Chondrocyte (in vitro differentiated cells): ENCODE data around the gene MAP3K19. TPM values are rescaled to one million over a fixed set of nuclear protein-coding genes. Genes with fewer than 3 reads are reported as not detected.

Source experiments
- DNase-seq: peaks from one replicate; pipeline ENCODE4 v3.0.0; 2021; ENCODE audit warnings: mixed read lengths, low spot score
- H3K27ac Mint-ChIP-seq: one replicate; pipeline ENCODE4 v1.8.0; 2021; ENCODE audit warnings: mild to moderate bottlenecking, moderate library complexity, mixed read lengths; ENCODE audit not compliant: unreplicated experiment
- H3K27me3 Mint-ChIP-seq: 2 replicates; pipeline ENCODE4 v1.8.0; 2021; ENCODE audit warnings: low read depth, mixed read lengths
- H3K36me3 Mint-ChIP-seq: 2 replicates; pipeline ENCODE4 v1.8.0; 2021; ENCODE audit warnings: low read depth, mixed read lengths
- H3K4me1 Mint-ChIP-seq: 2 replicates; pipeline ENCODE4 v1.8.0; 2021; ENCODE audit warnings: low read depth, mild to moderate bottlenecking, mixed read lengths
- H3K4me3 Mint-ChIP-seq: one replicate; pipeline ENCODE4 v1.8.0; 2021; ENCODE audit warnings: mild to moderate bottlenecking, moderate library complexity, mixed read lengths; ENCODE audit not compliant: unreplicated experiment
- H3K9me3 Mint-ChIP-seq: 2 replicates; pipeline ENCODE4 v1.8.0; 2021; ENCODE audit warnings: low read depth, mixed read lengths
- total RNA-seq: library from RNA; stranded (reverse); gene quantifications from 3 replicates; pipeline ENCODE4 v1.2.1, GENCODE V29; 2021
- TF ChIP-seq, protein P1 (sequence below): fragments of 200-600 bp; sonication (generic); IDR thresholded peaks from 2 replicates; pipeline ENCODE4 v1.5.0; 2021; ENCODE audit warnings: antibody characterized with exemption, mild to moderate bottlenecking, moderate library complexity

Gene MAP3K19
- total RNA-seq, 1 donor from 2014 or later, result not detected

DNA sequence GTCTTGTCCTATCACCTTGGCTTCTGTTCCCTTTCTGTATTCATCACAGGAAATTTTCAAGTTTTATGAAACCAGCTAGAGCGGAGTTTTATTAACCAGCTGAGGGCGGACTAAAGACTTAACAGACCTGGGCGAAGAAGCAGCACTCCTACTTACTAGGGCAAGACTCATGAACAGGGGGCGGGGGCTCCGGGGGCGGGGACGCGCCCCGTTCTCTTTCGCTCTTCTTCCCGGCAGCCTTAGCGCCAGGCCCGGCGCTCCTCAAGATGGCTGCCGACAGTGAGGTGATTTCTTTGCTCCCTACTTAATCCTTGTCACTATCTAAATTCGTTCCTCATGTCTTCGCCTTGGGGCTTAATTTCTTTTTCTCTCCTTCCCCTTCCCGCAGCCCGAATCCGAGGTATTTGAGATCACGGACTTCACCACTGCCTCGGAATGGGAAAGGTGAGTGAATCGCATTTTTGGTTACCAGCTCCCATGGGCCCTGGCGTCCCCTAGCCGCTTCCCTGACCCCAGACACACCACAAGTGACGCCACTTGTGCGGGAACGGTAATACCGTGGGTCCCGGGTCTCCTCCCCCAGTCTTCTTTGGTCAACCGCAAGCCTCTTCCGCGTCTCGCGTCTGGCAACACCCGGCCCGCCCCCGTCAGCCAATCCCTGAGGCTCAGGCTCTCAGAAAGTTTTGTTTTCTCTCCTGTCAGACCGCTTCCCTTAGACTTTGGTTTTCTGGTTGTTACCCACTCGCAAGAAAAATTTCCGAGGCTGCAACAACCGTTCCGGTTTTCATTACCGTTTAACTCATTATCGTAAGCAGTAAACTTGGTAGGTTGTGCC lies 5.0 kb upstream of the MAP3K19 start, which contains the start of gene RAB3GAP1:
Gene RAB3GAP1, plus strand, starts transcription at position 251 of the 835 bp plus-strand sequence. Its CDS starts 16 bp downstream, at position 267.
- TF ChIP-seq, protein P1, sequence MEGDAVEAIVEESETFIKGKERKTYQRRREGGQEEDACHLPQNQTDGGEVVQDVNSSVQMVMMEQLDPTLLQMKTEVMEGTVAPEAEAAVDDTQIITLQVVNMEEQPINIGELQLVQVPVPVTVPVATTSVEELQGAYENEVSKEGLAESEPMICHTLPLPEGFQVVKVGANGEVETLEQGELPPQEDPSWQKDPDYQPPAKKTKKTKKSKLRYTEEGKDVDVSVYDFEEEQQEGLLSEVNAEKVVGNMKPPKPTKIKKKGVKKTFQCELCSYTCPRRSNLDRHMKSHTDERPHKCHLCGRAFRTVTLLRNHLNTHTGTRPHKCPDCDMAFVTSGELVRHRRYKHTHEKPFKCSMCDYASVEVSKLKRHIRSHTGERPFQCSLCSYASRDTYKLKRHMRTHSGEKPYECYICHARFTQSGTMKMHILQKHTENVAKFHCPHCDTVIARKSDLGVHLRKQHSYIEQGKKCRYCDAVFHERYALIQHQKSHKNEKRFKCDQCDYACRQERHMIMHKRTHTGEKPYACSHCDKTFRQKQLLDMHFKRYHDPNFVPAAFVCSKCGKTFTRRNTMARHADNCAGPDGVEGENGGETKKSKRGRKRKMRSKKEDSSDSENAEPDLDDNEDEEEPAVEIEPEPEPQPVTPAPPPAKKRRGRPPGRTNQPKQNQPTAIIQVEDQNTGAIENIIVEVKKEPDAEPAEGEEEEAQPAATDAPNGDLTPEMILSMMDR, result peak; percentile 31
- DNase-seq, result no peak
- H3K27me3 Mint-ChIP-seq, result no peaks in the 10 kb centered on the region
- peaks cover 1% of the 10 kb centered on the region for H3K36me3 Mint-ChIP-seq
- H3K9me3 Mint-ChIP-seq, result no peaks in the 10 kb centered on the region
- H3K4me3 Mint-ChIP-seq, result peak within 1 kb of the TSS; percentile 90
- H3K4me1 Mint-ChIP-seq, result peaks cover 38% of the 10 kb centered on the region
- H3K27ac Mint-ChIP-seq, result peak within 1 kb of the TSS; percentile 98

DNA sequence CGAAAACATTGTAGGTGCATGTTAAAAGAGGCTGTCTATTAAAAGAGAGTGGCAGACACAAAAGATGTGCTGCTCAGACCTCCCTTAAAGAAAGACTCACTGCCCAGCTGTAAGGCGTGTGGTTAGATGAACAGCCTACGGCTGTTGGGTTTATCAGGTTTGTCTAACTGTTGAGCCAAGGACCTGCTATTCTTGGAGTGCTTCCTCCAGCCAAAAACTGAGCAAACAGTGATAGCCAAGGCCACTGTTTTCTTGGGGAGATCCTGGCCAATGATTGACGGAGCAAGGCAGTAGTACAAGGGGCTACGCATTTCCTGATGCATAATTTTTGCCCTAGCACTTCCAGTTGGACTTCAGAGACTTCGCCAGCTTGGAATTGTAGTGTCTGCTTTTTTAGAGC lies 3.4 kb upstream of the MAP3K19 start:
- Mint-ChIP-seq H3K36me3 (peaks cover 1% of the 10 kb centered on the region), H3K4me1 (peaks cover 29% of the 10 kb centered on the region), H3K4me3 (no peak overlapping the region), H3K9me3 (no peaks in the 10 kb centered on the region), H3K27me3 (peaks cover 5% of the 10 kb centered on the region), H3K27ac (no peak overlapping the region)
- no peak for DNase-seq
- TF ChIP-seq, protein P1, result no peak

DNA sequence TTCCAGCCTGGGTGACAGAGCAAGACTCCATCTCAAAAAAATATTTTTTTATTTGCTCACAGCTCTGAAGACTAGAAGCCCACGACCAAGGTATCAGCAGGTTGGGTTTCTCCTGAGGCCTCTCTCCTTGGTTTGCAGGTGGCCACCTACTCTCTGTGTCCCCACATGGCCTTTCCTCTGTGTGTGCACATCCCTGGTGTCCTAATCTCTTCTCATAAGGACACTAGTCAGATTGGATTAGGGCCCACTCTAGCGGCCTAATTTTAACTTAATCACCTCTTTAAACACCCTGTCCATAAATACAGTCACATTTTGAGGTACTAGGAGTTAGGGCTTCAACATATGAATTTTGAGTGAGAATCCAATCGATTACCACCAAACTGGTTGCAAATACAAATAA lies 2.9 kb upstream of the MAP3K19 start:
- Mint-ChIP-seq H3K36me3 (no peaks in the 10 kb centered on the region), H3K4me3 (no peak overlapping the region), H3K27ac (no peak overlapping the region), H3K27me3 (peaks cover 5% of the 10 kb centered on the region), H3K4me1 (peaks cover 26% of the 10 kb centered on the region), H3K9me3 (no peaks in the 10 kb centered on the region)
- DNase-seq, result no peak
- TF ChIP-seq, protein P1, result no peak

DNA sequence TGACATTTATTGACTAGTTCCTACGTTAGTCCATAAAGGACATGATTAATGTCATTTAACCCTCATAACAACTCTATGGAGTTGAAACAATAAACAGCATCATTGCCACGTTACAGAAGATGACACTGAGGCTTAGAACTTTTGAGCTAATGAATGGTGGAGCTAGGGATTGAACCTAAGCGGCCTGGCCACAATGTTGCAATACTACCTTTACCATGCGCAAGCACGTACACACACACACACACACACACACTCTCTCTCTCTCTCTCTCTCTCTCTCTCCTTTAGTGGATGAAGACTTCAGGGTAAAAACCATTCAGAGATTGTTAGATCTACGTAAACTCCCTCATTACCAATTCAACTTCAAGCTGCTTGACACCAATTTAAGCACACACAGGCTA lies 875 bp upstream of the MAP3K19 start:
- Mint-ChIP-seq H3K27me3 (peaks cover 13% of the 10 kb centered on the region), H3K4me3 (no peak overlapping the region), H3K4me1 (peaks cover 6% of the 10 kb centered on the region), H3K9me3 (no peaks in the 10 kb centered on the region), H3K36me3 (no peaks in the 10 kb centered on the region), H3K27ac (no peak overlapping the region)
- TF ChIP-seq, protein P1, result no peak
- DNase-seq, result no peak

DNA sequence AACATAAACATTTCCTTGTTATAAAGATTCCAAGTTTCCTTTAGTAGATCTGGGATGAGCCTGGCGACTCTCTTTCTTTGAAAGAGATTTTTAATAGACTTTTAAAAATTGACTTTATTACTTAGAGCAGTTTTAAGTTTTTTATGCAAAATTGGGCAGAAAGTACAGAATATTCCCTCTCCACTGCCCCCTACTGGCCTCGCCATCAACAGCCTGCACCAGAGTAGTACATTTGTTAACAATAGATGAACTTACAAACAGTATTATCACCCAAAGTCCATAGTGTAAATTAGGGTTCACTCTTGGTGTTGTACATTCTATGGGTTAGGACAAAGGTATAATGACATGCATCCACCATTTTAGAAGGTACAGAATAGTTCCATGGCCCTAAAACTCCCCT lies 3.9 kb downstream of the MAP3K19 start:
- H3K9me3 Mint-ChIP-seq, result no peaks in the 10 kb centered on the region
- H3K4me3 Mint-ChIP-seq, result no peak overlapping the region
- TF ChIP-seq, protein P1, result peak; percentile 65
- DNase-seq, result no peak
- H3K27me3 Mint-ChIP-seq, result peaks cover 27% of the 10 kb centered on the region
- H3K27ac Mint-ChIP-seq, result no peak overlapping the region
- H3K36me3 Mint-ChIP-seq, result no peaks in the 10 kb centered on the region
- H3K4me1 Mint-ChIP-seq, result no peaks in the 10 kb centered on the region
